Activated CD4-positive, alpha-beta T cell treated with anti-CD3 and anti-CD28 coated beads, Interleukin-2, amount 50 U/mL, for 48 hours (primary cell): ENCODE data around the gene MYBPC3.

Source experiments
- DNase-seq, 2 experiments: peaks; one replicate each; pipeline ENCODE4 v3.0.0-alpha.2; 2020

The MYBPC3 gene

DNA sequence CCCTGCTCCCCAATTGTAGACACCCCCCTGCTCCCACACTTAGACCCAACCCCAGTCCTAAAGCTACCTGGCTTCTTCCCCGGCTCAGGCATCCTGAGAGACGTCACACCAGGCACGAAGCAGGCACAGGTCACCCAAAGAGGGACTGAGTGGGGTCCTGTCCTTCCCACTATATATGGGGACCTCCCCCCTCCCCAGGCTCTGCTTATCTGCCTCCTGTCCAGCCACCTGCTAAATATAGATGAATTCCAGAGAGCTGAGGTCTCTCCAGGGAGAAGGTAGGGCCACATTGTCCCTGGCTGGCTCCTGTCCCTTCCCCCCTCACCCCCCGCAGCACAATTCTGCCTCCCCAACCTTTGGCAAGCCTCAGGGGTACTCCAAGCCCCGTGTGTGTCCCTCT, at the start of gene MYBPC3:
MYBPC3 (minus strand) TSS at position 147 of the 400 bp plus-strand sequence; CDS start at position 92, 55 bp downstream.
- no peak for DNase-seq

DNA sequence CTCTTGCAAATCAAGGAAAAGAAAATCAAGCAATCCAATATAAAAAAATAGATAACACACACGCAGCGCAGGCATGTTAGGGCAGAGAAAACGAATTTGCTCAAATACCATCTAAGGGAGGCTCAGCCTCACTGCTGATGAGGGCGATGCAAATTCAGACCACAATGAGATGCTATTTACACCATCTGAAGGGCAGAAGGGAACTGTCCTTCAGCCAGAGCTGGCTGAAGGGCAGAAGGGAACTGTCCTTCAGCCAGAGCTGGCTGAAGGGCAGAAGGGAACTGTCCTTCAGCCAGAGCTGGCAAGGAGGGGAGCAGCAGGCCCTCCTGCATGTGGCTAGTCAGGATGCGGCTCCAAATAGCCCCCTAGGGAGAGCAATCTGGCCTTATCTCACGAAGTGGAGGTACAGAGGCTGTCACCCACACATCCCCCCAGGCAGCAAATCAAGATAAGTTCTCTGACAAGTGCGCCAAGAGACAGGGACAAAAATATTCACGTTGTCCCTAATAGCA, 48.3 kb upstream of the MYBPC3 start:
- no peak for DNase-seq

DNA sequence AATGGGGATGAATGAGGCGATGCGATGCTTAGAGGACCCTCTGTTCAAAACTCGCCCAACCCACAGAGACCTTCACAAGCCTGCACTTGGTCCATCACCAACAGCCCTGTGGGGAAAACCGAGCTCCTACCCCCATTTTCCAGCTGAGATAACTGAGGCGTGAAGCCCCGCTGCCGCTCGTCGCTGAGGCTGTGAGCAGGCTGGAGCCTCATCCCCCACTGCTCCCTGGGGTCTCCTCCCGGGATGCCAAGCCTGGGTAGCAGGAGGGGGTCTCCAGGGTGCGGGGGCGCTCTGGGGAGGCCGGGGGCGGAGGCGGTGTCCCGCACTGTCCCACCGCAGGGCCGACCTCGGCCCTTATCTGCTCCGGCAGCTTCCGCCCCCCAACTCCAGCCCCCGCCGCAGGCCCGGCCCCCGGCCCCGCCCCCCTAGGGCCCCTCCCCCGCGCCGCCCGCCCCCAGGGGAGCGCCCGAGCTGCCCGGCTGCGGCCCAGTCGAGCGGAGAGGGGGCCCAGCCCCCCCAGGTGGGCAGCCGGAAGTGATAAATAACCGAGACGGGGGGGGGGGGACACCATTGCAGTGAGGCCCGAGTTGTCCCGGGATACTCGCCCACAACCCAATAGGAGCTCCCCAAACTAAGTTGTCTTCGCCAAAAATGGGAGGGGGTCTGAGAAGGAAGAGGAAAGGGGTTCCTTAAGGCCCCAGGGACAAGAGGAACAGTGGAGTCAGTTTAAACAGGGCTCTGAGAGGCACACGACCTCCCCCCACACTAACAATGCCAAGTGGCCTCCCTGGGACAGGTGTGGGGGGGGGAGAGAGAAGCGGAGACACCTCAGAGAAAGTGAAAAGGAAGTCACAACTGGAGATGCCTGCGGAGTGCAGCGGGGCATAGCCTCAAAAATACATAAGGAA, 47.6 kb upstream of the MYBPC3 start:
- DNase-seq: peak in 1 of 2 experiments; percentile 29

DNA sequence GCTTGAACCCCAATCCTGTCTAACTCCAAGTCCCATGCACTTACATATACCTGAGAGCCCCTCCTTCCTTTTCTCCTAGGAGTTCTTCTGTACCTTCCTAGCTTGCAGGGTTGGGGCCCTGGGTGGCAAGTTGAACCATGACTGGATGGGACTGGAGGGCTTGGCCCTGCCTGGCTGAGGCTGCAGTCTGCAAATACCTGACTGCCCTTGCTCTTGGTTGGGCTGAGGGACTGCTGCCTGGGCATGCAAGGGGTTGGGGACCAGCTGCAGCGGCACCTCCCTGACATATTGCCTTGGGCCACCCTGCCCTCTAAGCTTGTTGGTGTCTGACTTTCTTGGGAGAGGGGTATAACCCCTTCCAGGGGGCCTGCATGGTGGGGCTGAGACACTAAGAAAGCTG, 46.0 kb upstream of the MYBPC3 start:
- no peak for DNase-seq

DNA sequence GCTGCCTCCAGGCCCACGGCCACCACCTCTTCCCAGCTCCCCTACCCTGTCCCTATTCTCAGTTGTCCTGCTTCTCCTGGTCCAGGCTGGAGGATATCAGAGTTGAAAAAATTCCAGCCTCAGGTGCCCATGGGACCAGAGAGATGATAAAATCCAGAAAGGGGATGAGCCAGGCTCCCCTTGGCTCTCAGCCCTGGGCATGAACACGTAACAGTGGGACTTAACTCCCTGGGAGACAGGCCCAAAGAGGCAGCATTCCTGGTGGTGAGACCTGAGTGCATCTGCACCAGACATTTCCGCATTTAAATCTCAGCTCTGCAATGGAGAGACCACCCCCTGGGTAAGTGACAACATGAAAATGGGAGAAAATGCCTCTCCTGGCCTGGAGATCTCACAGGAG, 45.5 kb upstream of the MYBPC3 start:
- DNase-seq: no peak

DNA sequence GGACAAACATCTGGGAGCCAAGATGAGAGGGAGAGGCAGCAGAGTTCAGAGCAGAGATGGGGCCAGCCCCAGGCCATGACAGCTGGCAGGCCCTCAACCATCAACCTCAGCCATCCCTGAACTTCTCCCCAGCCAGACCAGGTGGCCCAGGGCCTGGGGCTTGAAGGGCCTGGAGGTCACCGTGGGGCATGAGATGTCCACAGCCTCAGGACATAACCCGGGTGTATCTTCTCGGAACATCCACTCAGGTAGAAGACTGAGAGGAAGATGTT, 43.5 kb upstream of the MYBPC3 start:
- DNase-seq: no peak

DNA sequence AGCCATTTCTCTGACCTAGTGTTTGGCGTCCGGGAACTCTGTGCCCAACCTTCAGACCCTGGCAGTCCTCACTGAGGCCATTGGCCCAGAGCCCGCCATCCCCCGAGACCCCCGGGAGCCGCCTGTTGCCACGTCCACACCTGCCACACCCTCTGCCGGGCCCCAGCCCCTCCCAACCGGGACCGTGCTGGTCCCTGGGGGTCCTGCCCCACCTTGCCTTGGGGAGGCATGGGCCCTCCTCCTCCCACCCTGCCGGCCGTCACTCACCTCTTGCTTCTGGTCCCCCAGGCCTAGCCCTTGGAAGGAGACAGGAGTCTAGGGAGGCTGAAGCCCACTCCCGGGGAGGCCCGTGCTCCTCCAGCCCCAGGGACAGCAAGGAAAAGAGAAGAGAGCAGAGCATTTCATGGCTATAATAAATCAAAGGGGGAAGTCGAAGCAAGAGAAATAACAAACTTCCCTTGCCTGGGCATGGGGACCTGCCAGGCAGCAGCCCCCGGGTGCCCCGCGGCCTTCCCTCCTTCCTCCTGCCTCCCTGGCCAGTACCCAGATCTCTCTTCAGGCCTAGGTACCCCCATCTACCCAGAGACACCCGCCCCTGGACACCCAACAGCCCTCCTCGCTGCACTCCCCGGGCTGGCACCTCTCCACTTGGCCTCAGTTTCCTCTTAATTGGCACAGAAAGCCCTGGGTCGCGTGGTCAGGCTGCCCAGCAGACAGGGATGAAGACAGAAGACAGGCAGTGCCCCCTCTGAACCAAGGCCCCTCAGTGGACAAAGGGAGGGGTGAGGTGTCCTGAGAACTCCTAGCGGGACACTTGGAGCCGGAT, 42.9 kb upstream of the MYBPC3 start:
- no peak for DNase-seq

DNA sequence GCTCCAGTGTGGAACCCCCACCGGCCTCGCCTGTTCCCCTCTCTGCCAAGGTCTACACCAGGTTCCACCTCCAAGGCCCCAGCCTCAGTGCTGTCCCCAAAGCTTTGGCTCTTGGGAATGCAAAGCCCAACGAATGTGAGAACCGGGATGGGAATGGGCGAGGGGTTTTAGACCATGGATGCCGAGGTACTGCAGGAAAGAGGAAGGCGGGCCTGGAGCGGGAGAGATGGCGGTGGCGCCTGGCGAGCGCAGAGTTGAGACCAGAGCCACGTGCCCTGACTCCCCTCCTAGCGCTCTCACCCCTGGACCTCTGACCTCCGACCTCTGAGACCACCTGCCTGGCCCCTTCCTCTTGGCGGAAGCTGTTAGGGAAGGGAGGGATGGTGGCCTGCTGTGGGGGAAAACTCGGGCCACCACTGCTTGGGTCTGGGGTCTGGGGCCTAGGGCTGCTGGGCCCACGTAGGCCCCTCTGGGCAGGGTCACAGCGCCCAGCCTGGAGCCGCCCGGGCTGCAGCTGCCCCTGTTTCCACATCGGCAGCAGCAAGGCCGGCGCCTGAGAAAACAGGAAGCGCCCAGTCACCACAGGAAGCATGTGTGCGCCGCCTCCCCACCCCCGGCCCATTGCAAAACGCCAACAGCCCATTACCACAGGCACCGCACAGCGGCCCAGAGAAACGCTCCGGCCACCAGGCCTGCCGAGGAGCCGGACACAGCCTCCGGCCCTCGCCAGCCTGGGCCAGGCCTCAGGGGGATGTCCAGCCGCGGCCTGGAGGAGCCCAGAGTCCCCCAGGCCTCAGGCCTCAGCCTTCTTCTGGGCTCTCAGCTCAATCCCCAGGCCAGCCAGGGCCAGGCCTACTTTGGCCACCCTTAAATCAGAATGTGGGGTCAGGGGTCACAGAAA, 42.1 kb upstream of the MYBPC3 start:
- DNase-seq: peak; percentile 58 to 69

DNA sequence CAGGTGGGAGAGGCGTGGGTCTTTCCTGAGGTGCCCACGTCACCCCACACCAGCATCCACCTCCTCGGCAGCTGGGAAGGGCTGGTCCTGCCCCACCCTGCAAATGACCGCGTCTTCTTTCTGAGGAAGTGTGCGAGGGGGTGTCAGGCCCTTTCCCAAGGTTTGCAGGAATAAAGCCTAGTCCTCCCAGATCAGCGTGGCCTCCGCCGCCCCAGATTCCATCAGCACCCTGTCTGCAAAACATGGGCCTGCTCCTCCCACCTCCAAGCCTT, 41.5 kb upstream of the MYBPC3 start:
- no peak for DNase-seq

DNA sequence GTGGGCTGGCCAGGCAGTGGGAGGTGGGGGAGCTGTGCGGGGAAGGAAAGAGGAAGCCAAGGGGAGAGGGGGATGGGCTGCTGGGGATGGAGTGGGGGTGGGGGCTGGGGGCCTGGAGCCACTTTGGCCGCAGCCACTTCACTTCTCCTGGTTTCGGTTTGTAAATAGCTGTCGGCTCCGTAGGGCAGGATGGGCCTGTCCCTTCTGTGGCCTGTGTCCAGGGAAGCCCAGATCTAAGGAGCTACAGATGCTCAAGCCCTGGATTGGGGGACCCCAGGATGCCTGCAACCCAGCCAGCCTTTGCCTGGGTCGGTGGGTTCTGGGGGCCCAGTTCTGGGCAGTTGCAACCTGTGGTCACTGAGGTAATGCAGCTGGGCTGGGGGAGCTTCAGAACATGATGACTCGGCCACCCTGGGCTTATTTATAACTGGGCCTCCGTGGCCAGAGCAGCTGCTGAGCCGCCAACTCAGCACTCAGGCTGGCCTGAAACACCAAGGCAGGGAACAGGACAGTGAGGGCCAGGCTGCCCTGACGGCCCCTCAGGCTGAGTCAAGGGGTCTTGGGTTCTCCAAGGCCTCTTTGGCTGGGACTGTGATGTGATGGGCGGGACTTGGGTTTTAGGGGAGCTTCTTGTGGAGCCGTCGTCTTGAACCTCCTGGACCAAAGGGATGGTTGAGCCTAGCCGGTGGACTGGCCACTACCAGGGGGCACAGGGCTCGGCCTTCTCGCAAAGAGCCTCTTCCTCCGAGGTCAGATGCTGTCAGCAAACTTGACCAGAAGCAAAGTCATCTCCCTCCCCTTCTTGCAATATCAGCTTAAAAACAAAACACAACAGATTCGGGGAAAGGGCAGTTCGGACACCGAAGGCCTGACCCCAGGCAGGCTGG, 40.9 kb upstream of the MYBPC3 start:
- DNase-seq: no peak

DNA sequence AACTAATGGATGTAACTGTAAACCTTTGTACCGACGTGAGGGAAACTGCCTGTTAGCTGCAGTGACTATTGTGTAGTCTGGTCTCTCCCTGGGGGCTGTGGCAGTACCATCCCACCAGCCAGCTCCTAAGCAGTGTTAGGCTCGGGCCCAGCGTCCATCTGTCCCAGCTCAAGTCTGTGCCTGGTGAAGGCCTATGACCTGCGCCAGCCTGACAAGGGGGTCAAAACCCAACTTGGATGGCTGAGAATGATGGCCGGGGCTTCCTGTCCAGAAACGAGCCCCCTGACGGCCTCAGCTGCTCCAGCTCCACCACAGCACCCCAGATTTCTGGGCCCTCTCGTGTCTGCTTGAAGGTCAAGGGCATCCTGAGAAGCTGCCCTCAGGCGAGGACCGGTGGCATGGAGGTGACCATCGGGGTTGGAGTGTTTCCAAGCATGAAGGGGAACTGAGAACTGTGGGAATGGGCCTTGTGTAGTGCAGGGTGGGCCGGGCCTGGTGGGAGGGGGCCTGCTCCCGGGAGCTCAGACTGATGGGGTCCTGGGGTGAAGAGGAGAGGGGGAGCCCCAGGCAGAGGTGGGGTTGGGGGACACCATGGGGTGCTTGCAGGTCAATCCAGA, 40.2 kb upstream of the MYBPC3 start:
- no peak for DNase-seq

DNA sequence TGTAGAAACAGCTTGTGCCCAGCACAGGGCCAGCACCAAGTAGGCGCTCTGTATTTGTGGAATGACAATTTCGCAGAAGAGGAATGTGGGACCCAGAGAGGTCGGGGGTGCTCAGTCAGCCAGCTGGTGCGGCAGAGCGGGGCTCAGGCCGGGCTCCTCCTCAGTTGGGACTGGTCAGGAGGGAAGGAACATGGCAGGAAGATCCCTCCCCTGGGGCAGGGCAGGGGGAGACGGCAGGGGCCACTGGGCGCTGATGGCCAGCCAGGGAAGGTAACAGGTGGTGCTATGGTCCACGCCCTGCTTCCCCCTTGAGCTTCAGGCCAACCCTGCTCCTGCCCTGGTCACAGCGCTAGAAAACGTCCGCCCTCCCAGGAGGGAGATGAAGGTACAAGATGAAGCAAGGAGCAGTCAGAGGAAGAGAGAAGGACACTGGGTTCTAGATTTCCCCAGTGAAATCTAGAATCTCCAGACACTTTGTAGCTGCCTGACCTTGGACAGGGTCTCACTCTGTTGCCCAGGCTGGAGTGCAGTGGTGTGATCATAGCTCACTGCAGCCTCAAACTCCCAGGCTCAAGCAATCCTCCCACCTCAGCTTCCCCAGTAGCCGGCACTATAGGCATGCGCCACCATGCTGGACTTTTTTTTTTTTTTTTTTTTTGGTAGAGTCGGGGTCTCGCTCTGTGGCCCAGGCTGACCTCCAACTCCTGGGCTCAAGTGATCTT, 39.4 kb upstream of the MYBPC3 start:
- no peak for DNase-seq

DNA sequence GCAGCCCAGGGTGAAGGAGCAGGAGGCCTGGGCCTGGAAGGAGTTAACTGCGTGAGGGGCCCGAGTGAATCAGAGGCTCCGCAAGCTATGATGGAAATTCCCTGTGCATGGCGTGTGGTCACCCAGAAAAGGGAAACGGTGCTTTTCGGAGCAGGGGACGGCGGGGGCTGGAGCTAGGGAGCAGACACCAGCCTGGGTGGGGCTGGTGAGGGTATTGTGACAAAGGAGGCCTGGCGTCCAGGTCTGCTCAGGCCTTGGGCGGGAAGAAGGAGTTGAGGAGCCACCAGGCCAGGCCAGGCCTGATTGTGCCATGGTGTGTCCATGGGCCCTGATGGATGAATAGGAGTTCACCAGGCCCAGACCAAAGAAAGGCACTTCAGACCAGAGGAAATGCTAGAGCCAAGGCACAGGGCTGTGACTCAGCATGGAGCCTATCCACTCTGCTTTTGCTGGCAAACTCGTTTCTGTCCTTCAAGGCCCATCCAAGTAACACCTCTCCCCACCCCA, 38.6 kb upstream of the MYBPC3 start:
- DNase-seq: no peak

DNA sequence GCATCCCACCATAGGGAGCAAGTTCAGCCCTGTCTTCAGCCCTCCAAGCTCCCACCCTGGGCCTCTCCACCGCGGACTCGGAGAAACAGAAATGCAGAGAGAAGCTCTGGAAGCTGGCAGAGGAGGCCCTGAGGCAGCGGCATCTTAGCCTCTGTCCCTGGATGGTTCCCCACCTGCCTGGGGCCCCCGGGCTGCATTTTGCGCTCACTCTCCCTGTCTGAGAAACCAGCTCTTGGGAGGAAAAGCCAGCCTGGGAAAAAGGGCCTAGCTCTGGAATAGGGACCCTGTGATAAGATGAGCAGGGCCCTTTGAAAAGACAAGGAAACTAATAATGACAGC, 37.9 kb upstream of the MYBPC3 start:
- DNase-seq: no peak

DNA sequence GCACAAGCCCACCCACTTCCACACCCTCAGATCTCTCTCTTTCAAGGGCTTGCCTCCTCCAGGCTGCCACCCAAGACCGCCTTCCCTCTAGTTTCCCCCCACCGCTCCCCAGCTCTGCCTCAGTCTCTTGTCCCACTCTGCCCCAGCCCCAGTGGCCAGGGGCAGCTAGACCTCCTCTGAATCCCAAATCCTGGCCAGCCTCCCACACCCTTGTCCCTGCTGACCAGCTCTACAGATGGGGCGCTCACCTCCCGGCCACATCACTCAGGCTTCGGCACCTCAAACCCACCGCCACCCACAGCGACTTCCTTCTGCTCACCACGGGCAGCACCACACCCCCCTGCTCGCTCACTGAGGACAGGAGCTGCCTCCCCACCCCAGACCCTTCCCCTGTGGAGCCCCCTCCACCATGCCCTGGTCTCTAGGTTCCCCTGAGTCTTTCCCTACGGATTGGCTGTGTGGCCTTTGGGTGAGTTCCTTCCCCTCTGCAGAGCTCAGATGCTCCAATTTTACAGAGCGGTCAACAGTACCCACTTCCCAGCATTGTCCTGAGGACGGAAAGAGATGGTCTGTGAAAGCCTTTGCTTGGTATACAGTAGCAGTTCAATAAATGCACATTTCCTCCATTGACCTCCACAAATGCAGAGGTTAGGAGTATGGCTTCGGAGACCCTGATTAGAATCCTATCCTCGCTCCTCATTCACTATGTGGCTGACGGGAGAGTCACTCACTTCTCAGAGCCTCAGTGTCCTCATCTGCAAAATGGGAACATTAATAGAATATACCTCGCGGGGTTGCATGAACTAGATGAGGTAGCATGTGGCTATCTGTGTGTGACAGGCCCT, 37.3 kb upstream of the MYBPC3 start:
- no peak for DNase-seq

DNA sequence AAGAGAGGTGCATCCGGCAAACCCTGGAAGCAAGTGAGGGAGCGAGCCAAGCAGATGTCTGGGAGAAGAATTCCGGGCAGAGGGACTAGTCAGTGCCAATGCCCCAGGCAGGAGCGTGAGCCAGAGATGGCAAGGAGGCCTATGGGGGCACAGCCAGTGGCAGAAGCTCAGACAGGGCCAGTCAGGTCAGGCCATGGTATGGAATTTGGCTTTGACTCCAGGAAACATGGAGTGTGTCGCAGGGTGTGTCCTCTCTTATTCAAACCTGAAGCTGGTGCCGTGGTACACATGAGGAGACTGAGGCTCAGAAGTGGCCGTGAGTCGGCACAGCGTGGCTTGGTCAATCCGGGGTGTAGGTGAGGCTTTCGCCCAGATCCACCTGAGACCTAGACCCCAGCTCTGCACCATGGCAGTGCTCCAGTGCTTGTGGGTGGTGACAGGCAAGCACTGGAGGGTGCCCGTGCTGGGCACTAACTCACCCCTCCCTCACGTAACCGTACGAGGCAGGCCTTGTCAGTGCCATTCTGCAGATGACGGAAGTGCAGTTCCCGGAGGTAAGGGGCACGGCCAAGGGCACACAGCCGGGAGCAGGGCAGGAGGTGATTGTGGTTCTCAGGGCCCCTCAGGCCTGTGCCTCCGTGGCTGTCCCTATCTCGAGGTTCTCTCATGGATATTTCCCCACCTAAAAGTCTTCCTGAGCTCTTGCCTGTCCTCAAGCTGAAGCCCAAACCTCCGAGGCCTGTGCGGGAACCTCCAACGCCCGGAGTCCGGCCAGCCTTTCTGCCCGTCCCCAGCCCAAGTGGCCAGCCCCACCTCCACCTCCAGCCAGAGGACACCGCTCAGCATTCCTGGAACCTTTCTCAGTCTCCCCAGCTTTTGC, 36.4 kb upstream of the MYBPC3 start:
- no peak for DNase-seq

DNA sequence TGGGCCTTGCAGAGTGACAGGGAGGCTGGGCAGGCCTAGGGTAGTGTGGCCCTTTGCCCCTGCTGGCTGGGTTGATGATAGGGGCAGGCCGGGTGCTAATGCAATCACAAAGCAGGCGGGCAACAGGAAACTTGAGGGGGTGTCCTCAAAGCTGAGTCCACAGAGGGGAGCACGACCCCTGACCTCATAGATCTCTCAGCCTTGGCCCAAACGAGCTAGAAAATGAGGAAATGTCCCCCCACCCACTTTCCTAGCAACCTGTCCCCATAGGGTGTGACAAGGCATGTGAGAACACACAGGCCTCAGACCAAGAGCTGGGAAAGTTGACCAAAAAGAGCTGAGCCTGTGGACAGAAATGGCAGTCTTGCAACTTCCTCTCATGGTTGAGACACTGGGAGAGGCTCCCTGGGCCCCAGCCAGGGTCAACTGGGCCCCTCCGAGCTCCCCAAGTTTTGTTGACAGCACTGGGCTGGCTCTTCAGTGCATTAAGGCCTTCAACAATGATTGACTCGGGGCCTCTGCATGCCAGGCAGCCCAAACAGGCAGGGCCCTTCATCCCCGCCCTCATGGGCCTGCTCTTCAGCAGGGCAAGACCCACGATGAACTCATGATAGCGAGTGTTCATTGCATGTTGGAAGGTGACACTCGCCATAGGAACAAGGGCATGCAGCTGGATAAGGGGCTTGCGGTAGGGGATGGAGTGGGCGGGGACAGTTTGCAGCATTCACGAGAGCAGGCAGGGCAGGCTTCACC, 35.6 kb upstream of the MYBPC3 start:
- DNase-seq: no peak

DNA sequence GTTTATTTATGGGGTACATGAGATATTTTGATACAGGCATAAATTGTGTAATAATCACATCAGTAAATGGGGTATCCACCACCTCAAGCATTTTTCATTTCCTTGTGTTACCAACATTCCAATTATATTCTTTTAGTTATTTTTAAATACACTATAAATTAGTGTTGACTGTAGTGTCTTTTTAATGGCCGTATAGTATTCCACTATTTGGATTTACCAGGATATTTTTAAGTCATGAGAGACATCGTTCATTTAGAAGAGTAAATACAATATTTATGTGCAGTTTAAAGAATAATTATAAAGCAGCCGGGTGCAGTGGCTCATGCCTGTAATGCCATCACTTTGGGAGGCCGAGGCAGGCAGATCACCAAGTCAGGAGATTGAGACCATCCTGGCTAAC, 32.0 kb upstream of the MYBPC3 start:
- no peak for DNase-seq
